GM18907 (cell line): ENCODE measurements around the gene SH3BP5L.
"Not testable (repeated sequence)": the region's sequence is repeated elsewhere in the genome, so short reads cannot be mapped to it uniquely, and the experiment has no call there.

Source experiments
- ATAC-seq: cut with Tn5 transposase; IDR thresholded peaks from one replicate; pipeline ENCODE4 v1.9.1; 2021; ENCODE audit warnings: mild to moderate bottlenecking, moderate library complexity; ENCODE audit not compliant: unreplicated experiment

SH3BP5L gene

DNA sequence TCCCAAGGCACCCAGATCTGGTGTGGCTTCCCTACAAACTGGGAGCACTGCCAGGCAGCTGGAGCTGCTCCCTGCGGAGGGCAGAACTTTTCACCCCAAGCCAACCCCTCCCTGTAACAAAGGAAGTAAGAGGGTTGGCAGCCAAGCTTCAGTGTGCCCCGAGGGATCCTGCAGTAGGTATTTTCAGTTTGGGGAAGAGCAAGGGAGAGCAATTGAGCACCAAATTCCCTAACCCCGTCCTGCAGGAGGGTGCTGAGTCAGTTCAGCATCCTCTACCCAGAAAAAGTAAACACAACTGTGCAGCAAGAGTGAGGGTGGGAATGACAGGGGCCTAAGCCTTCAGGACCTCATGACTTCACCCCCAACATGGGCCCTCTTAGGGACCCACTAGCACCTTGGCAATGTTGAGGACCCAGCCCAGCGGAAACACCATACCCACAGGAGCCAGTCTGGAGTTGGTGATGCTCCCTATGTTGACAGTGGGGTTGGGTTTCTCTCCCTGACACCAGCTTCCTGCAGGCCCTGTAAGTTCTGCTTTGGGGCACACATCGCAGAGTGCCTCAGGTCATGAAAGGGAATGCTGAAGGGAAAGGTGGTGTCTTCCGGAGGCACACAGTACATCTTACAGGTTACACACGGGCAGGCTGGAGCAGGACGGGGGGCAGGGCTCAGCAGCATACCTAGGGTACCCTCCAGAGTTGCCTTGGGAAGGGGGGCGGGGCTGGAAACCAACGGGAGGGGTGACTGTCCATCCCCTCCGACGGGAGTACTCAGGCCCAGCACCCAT lies 14.8 kb downstream of the SH3BP5L start:
- no peak for ATAC-seq

DNA sequence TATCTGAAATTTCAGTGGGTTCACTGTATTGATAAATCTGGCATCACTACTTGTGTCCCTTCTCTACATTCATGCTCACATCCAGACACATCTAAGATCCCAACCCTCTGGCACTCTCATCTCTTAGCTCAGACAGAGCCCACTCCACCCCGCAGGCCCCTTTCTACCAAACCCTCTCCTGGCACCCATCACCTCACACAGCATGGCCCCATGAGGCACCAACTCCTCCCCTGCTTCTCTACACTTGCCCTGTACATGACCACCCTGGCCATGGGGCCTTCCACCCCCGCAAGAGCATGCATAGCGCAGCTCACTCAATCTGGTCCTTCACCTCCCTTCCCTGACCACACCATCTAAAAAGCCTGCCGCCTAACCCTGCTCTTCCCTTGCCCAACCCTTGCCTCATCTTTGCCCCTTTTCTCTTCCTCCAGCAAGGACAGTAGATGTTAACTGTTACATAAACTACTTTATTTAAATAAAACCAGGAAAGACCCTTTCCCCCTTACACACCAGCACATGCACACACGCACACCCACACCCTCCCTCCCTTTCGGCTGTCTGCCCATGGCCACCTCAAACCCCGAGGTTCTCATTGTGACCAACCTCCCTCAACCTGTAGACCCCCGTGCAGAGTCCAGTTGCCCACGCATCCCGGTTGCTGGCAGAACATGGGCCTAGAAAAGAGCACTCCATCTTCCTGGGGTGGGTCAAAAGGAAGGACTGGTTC lies 15.6 kb downstream of the SH3BP5L start:
- ATAC-seq = no peak

DNA sequence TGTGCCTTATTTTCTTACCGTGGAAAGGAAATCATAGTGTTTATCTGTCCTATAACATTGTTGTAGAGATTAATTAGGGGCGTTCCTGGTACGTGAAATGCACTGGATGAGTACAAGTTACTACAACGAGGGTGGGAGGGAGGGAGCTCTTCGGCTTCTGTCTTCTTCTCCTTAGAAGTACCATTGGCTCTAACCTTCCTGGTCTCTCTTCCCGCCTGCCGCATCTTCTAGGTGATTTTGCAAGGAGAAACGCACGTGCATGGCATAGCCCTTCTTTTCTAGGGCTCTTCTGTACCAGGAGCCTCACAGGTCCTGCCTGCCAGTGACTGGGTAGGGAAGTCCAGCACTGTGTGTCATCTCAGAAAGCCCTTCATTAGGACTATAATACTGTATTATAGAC lies 16.8 kb downstream of the SH3BP5L start:
- no peak for ATAC-seq

DNA sequence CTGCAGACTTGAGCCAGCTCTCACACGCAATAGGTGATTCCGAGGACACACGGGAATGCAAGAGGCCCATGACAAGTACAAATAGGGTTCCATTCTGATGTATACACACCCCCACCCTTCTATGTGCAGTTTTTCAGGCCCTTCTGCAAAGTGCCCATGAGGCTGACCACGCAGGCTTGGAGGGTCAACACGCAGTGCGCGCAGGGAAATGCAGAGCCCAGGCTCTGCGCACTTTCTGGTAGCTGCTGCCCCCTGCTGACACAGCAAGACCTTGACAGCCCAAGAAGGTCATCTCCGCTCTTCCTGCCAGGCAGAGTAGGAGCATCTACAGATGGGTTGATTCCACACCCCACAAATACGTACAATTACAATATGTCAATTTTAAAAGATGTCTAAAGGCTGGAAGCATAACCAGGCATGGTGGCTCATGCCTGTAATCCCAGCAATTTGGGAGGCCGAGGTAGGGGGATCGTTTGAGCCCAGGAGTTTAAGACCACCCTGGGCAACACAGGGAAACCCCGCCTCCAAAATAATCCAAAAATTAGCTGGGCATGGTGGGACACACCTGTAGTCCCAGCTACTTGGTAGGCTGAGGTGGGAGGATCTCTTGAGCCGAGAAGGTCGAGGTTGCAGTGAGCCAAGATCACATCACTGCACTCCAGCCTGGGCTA lies 18.5 kb downstream of the SH3BP5L start:
- ATAC-seq = peak; percentile 60

DNA sequence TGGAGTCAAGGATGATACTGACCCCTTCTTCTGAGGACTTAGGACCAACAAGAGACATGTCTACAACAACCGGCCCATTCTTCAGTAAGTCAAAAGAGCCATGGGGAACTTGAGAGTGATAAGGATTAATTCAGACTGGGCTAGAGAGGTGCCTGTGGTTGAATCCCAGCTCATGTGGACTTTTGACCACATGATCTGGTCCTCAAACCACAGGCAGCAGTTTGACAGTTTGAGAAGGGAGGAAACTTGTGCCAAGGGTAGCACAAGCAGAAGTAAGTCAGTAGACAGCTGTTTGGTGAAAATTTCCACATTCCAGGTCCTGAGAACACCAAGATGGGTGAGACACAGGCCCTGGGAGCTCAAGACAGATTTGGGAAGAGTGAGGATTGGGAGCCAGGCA lies 19.8 kb downstream of the SH3BP5L start:
- no peak for ATAC-seq

DNA sequence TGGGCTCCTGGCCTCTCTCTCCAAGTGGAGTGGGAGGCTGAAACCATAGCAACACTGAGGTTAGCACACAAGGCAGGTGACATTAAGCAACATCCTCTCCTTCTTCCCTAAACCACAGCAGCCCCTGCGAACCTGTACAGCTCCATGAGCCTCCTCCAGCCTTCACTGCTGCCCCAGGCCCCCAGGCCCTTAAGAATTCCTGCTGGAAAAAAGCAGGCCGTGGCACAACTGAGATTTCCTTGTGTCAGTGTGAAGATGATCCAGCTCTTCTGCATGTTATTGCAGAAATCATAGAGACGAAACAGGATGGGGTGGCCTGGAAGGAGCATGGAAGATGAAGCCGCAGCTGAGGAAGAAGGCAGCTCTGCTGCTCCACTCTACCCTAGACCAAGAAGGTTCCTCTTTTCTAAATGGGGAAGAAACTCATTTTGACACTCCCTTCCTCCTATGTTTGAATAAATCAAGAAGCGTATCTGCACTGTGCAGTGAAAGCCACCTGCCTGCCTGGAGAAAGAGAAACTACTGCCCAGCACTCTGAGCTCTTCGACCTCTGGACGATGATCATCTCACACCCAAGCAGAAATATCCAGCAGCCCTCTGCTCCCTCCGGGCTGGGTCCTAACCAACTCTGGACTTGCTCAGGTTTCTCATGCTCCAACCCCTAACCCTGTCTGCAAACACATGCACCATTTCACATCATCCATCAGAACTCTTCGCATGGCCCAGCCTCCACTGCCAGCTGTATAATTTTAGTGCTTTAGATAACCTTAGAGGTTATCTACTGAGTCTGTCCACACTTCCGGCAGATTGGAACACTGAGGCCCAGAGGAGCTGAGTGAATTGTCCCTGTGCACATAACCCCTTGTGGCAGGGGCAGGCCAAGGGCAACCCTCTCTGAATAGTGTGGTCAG lies 20.7 kb downstream of the SH3BP5L start:
- ATAC-seq = peak; percentile 92

DNA sequence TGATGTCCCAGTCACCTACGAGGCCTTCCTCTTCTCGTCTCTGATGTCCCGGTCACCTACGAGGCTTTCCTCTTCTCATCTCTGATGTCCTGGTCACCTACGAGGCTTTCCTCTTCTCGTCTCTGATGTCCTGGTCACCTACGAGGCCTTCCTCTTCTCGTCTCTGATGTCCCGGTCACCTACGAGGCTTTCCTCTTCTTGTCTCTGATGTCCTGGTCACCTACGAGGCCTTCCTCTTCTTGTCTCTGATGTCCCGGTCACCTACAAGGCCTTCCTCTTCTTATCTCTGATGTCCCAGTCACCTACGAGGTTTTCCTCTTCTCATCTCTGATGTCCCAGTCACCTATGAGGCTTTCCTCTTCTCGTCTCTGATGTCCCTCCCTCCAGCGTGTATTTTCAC lies 22.2 kb downstream of the SH3BP5L start:
- not testable (repeated sequence) for ATAC-seq

DNA sequence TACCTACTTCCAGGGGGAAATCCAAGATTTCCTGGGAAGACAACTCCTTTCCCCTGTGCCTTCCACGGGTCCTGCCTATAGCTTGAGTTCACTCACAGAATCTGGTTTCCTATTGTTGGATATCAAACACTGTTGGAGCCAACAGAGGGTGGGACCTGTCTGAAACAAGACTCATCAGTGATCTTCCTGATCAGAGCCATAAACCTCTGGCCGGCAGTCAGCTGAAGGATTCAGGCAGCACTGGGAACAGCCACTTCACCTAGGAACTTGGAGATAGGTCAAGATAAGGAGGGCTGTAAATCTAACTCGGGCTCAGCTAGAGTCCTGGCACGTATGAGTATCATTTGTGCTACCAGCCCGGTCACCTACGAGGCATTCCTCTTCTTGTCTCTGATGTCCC lies 23.3 kb downstream of the SH3BP5L start:
- ATAC-seq = no peak

DNA sequence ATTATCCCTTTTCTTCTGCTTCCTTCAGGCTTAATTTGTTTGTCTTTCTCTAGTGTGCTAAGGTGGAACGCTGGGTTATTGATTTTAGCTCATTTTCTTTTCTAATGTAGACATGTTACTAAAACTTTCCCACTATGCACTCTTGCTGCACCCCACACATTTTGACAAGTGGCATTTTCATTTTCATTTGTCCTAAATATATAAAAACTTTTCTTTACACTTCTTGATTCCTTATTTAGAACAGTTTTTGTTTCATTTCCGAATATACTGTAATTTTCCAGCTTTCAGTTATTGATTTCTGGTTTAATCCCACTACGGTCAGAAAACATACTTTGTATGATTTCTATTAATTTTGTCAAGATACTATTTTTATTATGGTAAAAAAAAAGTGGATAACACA lies 25.3 kb downstream of the SH3BP5L start:
- no peak for ATAC-seq

DNA sequence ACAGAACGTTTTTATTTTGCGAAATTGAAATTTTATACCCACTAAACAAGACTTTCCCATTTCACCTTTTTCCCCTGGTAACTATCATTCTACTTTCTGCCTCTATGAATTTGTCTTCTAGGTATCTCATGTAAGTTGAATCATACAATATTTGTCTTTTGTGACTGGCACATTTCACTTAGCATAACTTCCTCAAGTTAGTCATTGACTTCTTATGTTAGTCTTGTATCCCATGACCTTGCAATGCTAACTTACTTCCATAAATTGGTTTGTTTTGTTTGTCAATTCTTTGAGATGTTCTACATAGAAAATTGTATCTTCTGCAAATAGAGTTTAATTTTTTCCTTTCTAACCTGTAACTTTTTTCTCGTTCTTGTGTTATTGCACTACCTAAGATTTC lies 26.9 kb downstream of the SH3BP5L start:
- ATAC-seq = no peak

DNA sequence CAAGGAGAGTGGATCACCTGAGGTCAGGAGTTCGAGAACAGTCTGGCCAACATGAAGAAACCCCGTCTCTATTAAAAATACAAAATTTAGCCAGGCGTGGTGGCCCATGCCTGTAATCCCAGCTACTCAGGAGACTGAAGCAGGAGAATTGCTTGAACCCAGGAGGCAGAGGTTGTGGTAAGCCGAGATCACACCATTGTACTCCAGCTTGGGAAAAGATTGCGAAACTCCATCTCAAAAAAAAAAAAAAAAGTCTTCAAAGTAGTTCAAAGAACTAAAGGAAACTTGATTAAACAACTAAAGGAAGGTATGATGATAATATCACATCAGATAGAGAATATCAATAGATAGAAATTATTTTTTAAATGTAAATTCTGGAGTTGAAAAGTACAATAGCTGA lies 31.1 kb downstream of the SH3BP5L start:
- ATAC-seq = not testable (repeated sequence)

DNA sequence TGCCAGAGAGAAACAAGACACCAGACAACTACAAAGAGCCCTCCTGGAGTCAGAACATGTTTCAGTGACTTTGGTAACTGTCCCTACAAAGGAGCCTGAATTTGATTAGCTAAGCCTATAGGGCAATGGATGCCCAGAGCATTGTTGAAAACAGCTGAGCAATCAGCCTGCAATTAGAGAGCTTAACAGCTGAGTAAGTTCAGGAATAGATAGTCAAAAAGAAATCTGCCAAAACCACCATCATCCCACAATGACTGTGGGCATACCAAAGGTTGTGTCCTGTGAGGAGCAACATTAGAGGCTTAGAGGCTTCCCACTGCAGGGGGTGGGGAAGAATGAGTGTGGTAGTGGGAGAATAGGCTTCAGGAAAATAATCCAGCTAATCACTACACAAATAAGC lies 32.1 kb downstream of the SH3BP5L start:
- peak; percentile 96 for ATAC-seq

DNA sequence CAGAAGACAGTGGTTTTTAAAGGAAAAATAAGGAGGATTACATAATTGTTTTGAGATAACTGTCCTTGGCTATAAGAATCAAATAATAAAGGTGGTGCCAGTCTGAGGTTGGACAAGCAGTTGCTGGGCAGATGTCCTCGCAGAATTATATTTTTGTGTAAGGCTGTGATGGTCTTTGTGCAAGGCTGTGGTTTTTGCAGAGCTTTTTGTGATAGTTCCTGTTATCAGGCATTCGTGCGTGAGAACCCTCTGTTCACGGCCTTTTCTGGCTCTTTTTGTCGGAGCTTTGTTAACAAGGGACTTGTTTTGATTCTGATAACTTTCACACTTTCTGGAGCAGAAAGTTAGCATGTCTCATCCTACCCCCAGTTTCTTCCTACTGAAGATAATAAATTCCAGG lies 33.4 kb downstream of the SH3BP5L start:
- peak; percentile 32 for ATAC-seq

DNA sequence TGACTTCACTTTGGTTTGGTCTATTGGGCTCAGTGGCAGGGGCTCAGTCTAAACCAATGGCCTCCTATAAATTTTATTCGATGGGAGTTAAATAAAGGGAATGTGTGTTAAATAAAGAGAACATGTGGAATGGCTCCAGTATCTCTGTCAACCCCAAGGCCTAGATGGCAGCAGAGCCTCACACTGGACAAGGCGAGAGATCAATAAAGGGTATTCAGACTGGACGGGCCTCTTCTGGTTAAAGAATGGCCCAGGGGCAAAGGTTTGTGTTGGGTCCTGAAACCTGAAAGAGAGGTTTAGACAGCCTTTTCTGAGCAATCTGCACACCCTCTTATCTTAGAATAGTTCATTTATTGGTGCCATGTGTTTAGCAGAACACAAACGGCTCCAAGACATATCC lies 34.7 kb downstream of the SH3BP5L start:
- no peak for ATAC-seq

DNA sequence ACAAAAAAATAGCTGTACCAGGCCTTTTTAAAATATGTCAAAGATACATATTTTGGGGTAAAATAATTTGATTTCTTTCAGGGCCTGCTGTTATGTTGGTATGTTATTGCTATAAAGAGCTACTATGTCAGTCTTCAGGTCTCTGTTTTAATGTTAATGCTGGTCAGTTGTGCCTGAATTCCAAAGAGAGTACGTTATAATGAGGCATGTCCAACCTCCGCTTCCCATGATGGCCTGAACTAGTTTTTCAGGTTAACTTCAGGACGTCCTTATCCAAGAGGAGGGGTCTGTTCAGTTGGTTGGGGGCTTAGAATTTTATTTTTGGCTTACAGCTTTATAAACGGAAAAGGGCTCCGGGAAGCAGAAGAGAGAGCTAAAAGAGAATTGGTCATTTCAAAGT lies 35.3 kb downstream of the SH3BP5L start:
- no peak for ATAC-seq

DNA sequence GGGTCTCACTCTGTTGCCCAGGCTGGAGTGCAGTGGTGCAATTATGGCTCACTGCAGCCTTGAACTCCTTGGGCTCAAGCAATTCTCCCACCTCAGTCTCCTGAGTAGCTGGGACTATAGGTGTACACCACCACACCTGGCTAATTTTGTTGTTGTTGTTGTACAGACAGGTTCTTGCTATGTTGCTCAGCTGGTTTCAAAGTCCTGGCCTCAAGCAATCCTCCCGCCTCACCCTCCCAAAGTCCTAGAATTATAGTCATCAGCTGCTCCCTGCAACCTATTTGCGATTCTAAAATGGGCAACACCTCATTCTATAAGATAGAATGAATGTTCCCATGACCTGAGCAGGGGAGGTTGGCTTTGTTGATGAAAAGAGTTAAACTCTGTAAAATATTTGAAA lies 36.4 kb downstream of the SH3BP5L start:
- ATAC-seq = not testable (repeated sequence)

DNA sequence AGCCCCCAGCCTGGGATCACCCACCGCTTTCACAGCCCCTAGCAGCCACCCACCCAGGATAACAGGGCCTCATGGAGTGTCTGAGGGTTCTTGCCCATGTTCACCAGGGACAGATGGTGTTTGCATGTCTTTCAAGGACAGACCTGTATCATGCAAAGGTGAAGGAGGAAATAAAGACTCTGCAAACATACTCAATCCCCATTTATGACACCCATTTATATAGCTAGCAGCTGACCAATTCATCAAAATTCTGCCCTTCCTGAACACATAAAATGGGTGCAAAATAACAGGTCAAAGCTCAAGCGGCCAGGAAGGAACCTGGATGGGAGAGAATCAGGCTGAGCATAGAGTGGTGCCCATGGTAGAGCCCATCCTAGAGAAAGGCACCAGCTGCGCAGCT lies 37.4 kb downstream of the SH3BP5L start:
- no peak for ATAC-seq

DNA sequence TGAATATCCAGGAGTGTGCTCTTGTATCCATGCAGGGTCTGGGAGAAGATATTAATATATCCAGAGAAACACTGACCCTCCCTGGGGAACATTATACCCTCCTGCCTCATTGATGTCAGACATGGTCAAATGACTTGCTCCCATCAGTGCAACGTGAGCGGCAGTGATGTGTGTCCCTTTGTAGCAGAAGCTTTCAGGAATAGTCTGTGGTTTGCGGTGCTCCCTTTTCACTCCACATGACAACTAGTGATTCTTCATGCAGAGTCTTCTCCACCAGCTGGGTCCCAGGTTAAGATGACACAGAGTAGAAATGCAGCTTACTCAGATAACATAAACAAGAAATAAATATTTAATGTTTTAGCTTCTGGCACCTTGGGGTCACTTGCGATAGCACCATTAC lies 38.3 kb downstream of the SH3BP5L start:
- ATAC-seq = no peak

DNA sequence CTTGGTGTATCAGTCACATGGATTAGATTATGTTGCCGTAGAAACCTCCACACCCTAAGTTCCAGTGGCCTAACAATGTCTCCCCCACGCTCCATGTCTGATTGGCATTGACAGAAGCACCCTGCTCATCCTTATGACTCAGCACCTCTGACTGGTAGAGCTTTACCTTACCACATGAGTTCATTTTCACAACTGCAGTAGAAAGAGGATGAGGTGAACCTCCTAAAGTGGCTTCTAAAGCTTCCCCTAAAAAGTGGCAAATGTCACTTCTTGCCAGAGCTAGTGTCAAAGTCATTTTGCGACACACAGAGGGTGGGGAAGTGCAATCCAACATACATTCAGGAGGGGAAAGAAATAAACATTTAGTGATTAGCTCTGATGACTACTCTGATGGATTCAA lies 39.6 kb downstream of the SH3BP5L start:
- peak; percentile 78 for ATAC-seq

DNA sequence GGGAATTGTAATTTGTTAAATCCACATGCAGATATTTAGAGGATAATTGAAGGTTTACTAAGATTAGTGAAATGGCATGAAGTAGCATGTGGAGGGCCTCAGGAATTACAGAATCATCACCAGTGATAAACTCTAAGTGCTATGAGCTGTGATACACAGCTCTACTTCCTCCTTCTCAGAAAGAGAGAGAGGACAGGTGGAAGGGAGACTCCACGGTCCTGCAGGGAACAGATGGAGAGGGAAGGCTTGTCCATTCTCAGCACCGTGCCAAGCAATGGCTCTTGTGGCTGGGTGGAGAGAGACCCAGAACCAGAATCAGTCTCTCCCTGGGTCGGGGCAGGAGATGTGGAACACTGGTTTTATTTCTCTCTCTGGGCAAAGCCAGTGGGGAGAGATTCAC lies 42.3 kb downstream of the SH3BP5L start:
- ATAC-seq = no peak
